Loucy (cell line): Measurements from ENCODE around the gene DLX1.

Source experiments
- H2AFZ ChIP-seq: fragments of 200-600 bp; sonication (generic); 2 replicates; pipeline ENCODE4 v1.6.0; 2016; ENCODE audit warnings: antibody characterized with exemption, mild to moderate bottlenecking, low read length, moderate library complexity
- H3F3A ChIP-seq: fragments of 200-600 bp; 2 replicates; pipeline ENCODE4 v1.6.0; 2016; ENCODE audit warnings: antibody characterized with exemption, low read depth, mild to moderate bottlenecking
- H3K27me3 ChIP-seq: fragments of 200-600 bp; sonication (generic); 2 replicates; pipeline ENCODE4 v1.6.1; 2014; ENCODE audit warnings: low read length, mild to moderate bottlenecking; ENCODE audit not compliant: insufficient read depth, poor library complexity, severe bottlenecking
- H3K36me3 ChIP-seq: fragments of 200-600 bp; sonication (generic); 2 replicates; pipeline ENCODE4 v1.6.1; 2016; ENCODE audit warnings: low read length; ENCODE audit not compliant: insufficient read depth
- H3K4me1 ChIP-seq: fragments of 200-600 bp; sonication (generic); 2 replicates; pipeline ENCODE4 v1.5.1; 2014; ENCODE audit warnings: low read length, mild to moderate bottlenecking; ENCODE audit not compliant: insufficient read depth, poor library complexity, severe bottlenecking
- H3K4me2 ChIP-seq: fragments of 200-600 bp; sonication (generic); 2 replicates; pipeline ENCODE4 v1.6.0; 2014; ENCODE audit warnings: antibody characterized with exemption, low read length, low read depth, mild to moderate bottlenecking; ENCODE audit not compliant: poor library complexity, severe bottlenecking
- H3K4me3 ChIP-seq: fragments of 200-600 bp; sonication (generic); 2 replicates; pipeline ENCODE4 v1.5.1; 2014; ENCODE audit warnings: low read length, mild to moderate bottlenecking, mixed read lengths; ENCODE audit not compliant: poor library complexity, severe bottlenecking
- H3K79me2 ChIP-seq: fragments of 200-600 bp; sonication (generic); 2 replicates; pipeline ENCODE4 v1.6.1; 2014; ENCODE audit warnings: low read length; ENCODE audit not compliant: insufficient read depth
- H3K9ac ChIP-seq: fragments of 200-600 bp; sonication (generic); 2 replicates; pipeline ENCODE4 v1.6.0; 2014; ENCODE audit warnings: mild to moderate bottlenecking, low read depth, low read length, moderate library complexity; ENCODE audit not compliant: poor library complexity, severe bottlenecking
- H3K9me2 ChIP-seq: fragments of 200-600 bp; sonication (generic); replicated peaks from 2 replicates; pipeline ENCODE4 v1.6.1; 2016; ENCODE audit warnings: low read depth, low read length, mixed read lengths
- H3K9me3 ChIP-seq: fragments of 200-600 bp; sonication (generic); 2 replicates; pipeline ENCODE4 v1.6.1; 2014; ENCODE audit warnings: mild to moderate bottlenecking, antibody characterized with exemption, low read length, low read depth; ENCODE audit not compliant: insufficient read depth
- H4K20me1 ChIP-seq: fragments of 200-600 bp; sonication (generic); 2 replicates; pipeline ENCODE4 v1.6.0; 2014; ENCODE audit warnings: antibody characterized with exemption, low read length, mild to moderate bottlenecking; ENCODE audit not compliant: insufficient read depth, poor library complexity, severe bottlenecking
- EZH2phosphoT487 ChIP-seq: fragments of 200-600 bp; IDR thresholded peaks from 2 replicates; pipeline ENCODE4 v1.6.1; 2018; ENCODE audit warnings: antibody characterized with exemption, mild to moderate bottlenecking, moderate library complexity, borderline replicate concordance
- TF ChIP-seq, protein P1 (sequence below): fragments of 200-600 bp; sonication (generic); conservative IDR thresholded peaks from 2 replicates; pipeline ENCODE4 v1.5.1; 2014; ENCODE audit warnings: mild to moderate bottlenecking, antibody characterized with exemption, low read length

DLX1 gene

DNA sequence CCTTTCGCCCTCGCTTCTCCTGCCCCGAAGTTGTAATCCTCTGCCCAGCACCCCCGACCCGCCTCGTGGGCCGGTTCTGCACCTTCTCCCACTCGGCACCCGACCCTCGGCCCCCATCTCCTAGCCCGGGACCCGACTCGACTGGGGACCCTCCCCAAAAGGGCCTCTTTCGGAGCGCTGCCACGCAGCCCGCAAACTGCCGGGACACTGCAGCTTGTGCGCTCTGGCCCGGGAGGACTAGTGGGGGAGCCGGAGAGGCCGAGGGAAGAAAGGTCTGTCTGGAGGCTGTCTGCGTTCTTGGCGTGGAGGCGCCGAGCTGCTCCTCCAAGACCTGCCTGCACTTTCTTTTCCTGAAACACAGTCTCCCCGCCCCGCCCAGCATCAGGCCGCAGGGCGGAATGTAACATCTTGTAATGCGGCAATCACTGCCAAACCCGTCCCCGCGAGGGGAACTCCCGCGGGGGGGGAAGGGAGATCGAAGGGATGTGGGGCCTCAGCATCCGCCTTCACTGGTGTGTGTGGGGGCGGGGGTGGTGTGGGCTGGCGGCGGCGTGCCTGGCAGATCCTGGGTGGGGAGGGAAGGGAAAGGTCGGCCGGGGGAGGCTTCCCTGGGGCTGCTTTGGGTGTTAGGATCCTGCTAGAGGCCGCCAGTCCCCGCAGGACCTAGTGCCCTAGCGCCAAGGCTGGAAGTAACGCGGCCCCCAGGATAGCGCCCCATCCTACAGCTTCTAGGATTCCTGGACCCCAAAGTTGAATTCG, 10.0 kb downstream of the DLX1 start:
- Histone ChIP-seq H4K20me1 (no peaks in the 10 kb centered on the region), H3K36me3 (no peaks in the 10 kb centered on the region), H3K4me2 (peak overlapping the region; percentile 87), H3K9ac (peak overlapping the region; percentile 57), H3K9me2 (no peaks in the 10 kb centered on the region), H3K9me3 (no peaks in the 10 kb centered on the region), H3K79me2 (no peaks in the 10 kb centered on the region), H3F3A (no peaks in the 10 kb centered on the region; the same call in 1 of the 2 replicates), H2AFZ (peak overlapping the region; percentile 94), H3K27me3 (peaks cover 27% of the 10 kb centered on the region), H3K4me1 (peaks cover 8% of the 10 kb centered on the region), H3K4me3 (peak overlapping the region; percentile 84)
- TF ChIP-seq EZH2phosphoT487 = no peak
- TF ChIP-seq, protein P1, sequence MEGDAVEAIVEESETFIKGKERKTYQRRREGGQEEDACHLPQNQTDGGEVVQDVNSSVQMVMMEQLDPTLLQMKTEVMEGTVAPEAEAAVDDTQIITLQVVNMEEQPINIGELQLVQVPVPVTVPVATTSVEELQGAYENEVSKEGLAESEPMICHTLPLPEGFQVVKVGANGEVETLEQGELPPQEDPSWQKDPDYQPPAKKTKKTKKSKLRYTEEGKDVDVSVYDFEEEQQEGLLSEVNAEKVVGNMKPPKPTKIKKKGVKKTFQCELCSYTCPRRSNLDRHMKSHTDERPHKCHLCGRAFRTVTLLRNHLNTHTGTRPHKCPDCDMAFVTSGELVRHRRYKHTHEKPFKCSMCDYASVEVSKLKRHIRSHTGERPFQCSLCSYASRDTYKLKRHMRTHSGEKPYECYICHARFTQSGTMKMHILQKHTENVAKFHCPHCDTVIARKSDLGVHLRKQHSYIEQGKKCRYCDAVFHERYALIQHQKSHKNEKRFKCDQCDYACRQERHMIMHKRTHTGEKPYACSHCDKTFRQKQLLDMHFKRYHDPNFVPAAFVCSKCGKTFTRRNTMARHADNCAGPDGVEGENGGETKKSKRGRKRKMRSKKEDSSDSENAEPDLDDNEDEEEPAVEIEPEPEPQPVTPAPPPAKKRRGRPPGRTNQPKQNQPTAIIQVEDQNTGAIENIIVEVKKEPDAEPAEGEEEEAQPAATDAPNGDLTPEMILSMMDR = no peak

DNA sequence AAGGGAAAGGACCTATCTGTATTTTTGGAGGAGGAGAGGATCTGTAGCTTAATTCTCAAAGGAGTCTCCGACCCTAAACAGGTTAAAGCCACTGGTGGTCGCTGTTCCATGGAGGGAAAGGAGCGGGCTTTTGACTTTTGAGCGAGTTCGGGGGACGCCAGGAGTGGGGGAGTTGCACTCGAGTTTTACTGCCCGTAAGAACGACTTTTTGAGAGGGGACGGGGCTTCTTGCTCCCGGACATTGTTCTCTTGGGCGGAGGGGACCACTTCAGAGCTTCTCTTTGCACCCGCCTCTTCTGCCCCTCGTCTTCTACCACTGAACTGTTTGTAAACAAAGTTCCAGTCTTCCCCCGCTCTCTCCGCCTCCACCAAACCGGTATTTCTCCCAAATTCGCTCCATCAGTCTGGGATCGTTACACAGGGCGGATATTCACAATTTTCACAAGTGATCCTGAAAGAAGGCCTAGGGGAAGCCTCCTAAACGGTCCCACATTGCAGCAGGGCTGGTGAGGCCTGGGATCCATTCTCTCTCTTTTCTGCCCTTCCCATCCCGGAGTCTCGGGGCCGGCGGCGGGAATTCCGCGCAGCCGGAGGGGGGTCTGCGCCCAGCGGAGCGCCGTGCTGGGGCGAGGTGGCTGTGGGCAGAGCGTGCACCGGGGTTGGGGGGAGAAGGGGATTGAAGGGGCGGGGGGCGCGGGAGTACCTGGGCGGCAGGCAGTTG, 10.8 kb downstream of the DLX1 start:
- no peaks in the 10 kb centered on the region for H3K9me3 ChIP-seq
- H3K4me2 ChIP-seq = peak overlapping the region; percentile 87
- TF ChIP-seq EZH2phosphoT487 = no peak
- TF ChIP-seq, protein P1 = peak; percentile 71
- H3F3A ChIP-seq = no peaks in the 10 kb centered on the region; the same call in 1 of the 2 replicates
- peaks cover 27% of the 10 kb centered on the region for H3K27me3 ChIP-seq
- no peaks in the 10 kb centered on the region for H3K79me2 ChIP-seq
- peak overlapping the region; percentile 57 for H3K9ac ChIP-seq
- peak overlapping the region; percentile 94 for H2AFZ ChIP-seq
- peaks cover 8% of the 10 kb centered on the region for H3K4me1 ChIP-seq
- no peaks in the 10 kb centered on the region for H3K36me3 ChIP-seq
- H3K4me3 ChIP-seq = peak overlapping the region; percentile 84
- no peaks in the 10 kb centered on the region for H4K20me1 ChIP-seq
- H3K9me2 ChIP-seq = no peaks in the 10 kb centered on the region

DNA sequence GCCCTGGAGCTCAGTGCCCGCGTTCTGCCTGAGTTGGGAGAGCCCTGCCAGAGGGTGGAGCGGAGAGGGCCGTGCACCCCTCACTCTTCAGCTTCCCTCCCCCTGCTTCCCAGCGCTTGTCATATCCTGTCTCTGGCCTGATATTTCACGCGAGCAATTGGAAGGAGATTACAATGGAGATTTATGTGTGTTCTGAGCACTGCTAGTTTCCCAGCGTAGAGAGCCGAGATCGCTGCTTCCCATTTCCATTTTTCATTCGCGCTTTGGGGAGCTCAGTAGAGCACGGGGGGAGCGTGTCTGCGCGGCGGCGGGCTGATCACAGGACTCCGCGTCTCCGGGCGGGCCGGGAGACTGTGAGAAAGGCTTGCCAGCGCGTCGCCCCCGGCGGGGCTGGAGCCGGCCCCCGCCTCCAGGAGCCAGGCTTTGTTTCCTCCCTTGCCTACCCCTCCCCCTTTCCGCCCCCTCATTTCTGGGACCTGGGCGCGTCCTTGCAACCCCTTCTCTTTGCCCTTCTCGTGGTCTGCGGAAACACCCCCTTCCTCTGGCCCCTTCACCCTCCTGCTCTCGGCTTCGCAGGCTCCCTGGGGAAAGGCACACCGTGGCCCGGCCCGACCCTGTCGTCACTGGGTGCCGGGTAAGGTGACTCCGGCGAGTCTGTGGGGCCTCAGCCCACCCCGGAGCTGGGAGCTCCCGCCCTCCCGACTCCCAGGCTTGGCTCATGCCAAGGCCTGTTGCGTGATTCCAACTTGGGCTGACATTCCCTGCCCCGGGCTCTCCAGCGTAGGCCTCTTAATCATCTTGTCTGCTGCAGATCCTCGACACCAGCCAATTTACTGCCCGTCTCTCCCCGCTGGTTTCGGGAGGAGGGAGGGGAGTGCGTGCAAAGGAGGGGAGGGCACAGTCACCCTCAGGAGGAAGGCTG, 11.6 kb downstream of the DLX1 start:
- Histone ChIP-seq H3K4me1 (peaks cover 8% of the 10 kb centered on the region), H3K27me3 (peaks cover 27% of the 10 kb centered on the region), H2AFZ (no peak overlapping the region), H3K9ac (peak overlapping the region; percentile 57), H3K9me2 (no peaks in the 10 kb centered on the region), H3F3A (no peaks in the 10 kb centered on the region; the same call in 1 of the 2 replicates), H4K20me1 (no peaks in the 10 kb centered on the region), H3K4me3 (no peak overlapping the region), H3K9me3 (no peaks in the 10 kb centered on the region), H3K36me3 (no peaks in the 10 kb centered on the region), H3K79me2 (no peaks in the 10 kb centered on the region), H3K4me2 (peak overlapping the region; percentile 87)
- TF ChIP-seq, protein P1 = no peak
- TF ChIP-seq EZH2phosphoT487 = no peak
